Esophagus muscularis mucosa (tissue), 2 donors: ENCODE data around the gene SEMA3G.

Source experiments
- POLR2A ChIP-seq: fragments of 450-650 bp; IDR thresholded peaks from one replicate; pipeline ENCODE4 v1.6.1; 2017; ENCODE audit warnings: antibody characterized with exemption, moderate library complexity, mild to moderate bottlenecking, low read depth
- POLR2AphosphoS5 ChIP-seq, 2 donors: sonication (generic); formaldehyde crosslinking; IDR thresholded peaks; one replicate each; pipeline ENCODE4 v1.6.1; 2017; ENCODE audit warnings: antibody characterized with exemption in 2 of 2

DNA sequence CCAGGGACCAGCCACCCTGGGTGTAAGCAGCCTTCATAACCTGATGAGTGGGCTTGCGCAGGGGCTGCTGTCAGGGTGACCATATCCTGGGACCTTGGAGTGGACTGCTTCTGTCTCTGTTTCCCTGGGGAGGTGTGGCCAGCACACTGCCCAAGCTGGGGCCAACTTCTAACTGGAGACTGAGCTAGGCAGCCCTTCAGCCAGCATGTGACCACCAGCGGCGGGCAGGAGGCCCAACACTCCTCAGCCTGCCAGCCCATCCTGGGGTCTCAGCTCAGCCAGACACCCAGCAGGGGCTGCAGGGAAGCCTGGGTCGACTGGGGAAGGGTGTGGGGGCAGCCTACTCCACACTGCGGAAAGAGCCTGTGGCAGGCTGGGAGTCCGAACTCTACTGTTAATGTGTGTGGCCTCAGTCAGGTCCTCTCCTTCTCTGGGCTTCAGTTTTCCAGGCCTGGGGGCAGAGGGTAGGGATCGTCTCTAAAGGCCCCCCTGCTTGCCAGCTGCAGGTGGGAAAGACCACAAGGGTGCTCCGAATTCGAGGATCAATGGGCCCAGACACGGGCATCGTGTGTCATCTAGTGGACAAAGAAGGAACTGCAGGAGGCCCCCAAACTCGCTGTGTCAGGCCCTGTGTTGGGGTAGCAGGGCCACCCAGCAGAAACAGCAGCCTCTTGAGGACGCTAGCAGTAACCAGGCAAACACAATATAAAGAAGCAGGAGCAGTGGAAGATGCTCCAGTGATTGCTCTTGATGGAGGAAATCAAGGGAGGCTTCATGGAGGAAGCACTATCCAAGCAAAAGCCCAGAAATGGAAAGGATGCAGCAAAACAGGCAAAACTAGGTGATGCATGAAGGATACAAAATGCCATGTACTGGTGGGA lies 2.0 kb upstream of the SEMA3G start:
- TF ChIP-seq POLR2A (no peak), POLR2AphosphoS5 (IDR thresholded peaks at IDR 0.05) (peak in 1 of 2 donors; percentile 19)
